GM18517 (cell line): ENCODE results near the gene S1PR2.
"Not testable (repeated sequence)": the region's sequence is repeated elsewhere in the genome, so short reads cannot be mapped to it uniquely, and the experiment has no call there.

Experiments used
- ATAC-seq: cut with Tn5 transposase; IDR thresholded peaks from one replicate; pipeline ENCODE4 v1.9.1; 2021; ENCODE audit warnings: mild to moderate bottlenecking, moderate library complexity; ENCODE audit not compliant: unreplicated experiment

The S1PR2 gene

DNA sequence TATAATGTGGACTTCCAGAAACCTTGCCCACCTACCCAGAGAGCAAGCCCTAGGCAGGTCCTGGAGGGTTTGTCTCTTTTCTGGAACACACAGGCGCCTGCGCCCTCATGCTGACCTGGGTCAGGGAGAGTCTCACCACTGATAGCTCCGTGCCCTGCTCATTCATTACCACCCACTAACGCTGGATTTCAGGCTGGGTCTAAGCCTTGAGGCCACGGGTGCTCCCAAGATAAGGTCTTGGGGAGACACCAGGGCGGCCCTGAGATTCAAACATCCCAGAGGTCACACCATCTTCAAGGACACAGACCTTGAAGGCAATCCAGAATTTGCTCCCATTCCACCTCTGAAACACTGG is 5.1 kb downstream of the S1PR2 start:
- ATAC-seq, result no peak

- ATAC-seq, result no peak
These were observed 6.8 kb downstream of the S1PR2 start for GRCh38 chr19:10224337-10224736.

- no peak for ATAC-seq
These were observed 7.5 kb downstream of the S1PR2 start for GRCh38 chr19:10223488-10224213.

- ATAC-seq, result no peak
These were observed 8.8 kb downstream of the S1PR2 start for GRCh38 chr19:10222201-10222890.

DNA sequence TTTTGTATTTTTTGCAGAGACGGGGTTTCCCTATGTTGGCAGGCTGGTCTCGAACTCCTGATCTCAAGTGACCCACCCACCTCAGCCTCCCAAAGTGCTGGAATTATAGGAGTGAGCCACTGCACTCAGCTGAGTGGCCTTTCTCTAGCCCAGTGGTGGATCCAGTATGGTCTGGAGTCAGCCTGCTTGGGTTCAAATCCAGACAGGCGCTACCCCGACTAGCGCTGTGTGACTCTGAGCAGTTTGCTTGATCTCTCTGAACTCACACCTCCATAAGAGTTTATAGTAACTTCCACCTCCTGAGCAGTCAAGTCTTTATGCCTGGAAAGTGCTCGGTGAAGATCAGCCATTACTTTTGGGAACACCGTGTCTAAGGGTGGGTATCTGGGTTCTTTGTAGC is 10.4 kb downstream of the S1PR2 start:
- no peak for ATAC-seq

GRCh38 chr19:10219678-10220077 is 11.5 kb downstream of the S1PR2 start:
- peak; percentile 64 for ATAC-seq

- no peak for ATAC-seq
These were observed 14.0 kb downstream of the S1PR2 start for GRCh38 chr19:10217085-10217484.

DNA sequence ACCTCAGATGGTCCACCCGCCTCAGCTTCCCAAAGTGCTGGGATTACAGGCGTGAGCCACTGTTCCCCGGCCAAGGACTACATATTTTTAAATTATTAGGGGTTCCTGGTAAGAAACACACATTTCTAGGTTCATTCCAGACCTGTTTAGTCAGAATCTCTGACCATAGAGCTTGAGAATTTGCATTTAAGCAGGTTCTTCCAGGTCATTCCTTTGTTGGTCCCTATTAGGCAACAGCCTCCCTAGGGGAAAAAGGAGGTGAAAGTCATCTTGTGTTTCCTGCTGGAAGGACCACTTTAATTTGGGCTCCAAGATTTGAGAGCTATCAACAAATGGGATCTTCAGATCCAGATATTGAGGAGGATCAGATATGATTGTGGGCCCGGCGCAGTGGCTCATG is 16.3 kb downstream of the S1PR2 start:
- no peak for ATAC-seq

GRCh38 chr19:10211691-10212090 is 19.4 kb downstream of the S1PR2 start:
- ATAC-seq, result no peak

DNA sequence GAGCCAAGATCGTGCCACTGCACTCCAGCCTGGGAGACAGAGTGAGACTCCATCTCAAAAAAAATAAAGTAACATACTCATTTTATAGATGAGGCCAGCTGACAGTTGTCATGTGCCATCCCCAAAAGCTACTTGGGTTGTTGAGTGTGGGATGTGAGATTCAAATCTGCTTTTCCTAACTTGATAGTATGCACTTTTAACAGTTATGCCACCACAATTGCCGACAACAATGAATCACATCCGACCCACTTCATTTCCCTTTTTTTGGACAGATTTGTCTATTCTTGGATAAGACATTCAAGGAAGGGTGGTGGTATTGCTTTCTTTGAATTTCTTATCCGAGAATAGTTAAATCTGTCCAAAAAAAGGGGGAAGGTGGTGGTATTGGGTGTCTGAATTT is 20.1 kb downstream of the S1PR2 start:
- ATAC-seq, result no peak

DNA sequence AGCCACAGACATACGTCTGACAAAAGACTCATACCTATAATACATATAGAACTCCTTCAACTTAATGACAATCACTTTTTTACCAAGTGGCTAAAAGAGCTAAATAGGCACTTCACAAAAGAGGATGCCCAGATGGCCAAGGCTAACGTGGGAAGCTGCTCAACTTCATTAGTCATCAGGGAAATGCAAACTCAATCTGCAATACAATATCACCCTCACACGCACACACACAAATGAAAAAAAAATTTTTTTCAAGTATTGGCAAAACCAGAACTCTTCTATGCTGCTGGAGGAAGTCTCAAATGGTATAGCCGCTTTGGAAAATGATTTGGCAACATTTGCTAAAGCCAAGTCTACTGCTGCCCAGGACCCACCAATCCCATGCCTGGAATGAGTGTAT is 21.8 kb downstream of the S1PR2 start:
- no peak for ATAC-seq

DNA sequence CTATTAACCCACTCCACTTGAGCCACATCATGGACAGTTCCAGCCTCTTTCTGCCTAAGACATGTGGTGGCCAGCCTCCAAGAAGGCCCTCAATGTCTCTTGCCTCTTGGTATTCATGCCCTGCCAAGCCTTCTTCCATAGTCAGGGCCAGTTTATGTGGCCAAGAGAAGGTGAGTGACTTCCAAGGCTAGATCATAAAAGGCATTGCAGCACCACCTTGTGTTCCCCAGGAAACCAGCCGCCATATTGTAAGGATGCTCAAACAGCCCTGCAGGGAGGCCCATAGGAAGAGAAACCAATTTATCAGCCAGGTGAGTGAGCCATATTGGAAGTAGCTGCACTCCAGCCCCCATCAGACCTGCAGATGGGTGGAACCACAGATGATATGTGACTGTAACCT is 24.1 kb downstream of the S1PR2 start:
- no peak for ATAC-seq

DNA sequence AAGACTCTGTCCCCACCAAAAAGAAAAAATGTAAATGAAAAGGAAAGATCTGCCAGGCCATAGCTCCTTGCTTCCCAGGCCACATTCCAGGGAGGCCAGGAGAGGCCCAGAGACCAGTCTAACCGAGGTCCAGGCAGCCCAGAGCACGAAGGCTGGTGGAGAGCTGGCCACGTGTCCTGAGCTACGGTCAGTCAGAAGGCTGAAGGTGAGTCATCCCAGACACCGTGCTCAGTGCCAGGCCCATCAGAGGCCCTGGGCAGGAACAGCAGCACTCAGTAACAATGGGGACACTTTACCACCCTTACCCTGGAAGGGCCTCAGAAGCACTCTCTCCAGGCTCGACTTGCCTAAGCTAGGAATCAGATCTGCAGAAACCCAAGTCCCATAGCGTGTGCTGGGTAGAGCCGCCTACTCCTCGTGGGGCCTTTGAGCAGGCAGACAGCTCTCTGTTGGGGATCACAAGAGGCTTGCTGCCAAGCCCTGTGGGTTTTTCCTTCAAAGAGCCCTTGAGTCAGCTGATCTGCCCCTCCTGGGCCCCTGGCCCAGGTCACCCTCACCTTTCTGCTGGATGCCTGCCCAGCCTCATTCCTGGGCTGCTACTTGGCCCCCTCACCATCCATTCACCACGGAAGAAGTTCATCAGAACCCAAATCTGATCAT is 24.8 kb downstream of the S1PR2 start:
- ATAC-seq, result no peak

GRCh38 chr19:10205636-10206035 is 25.5 kb downstream of the S1PR2 start:
- no peak for ATAC-seq

- ATAC-seq, result no peak
These were observed 27.4 kb downstream of the S1PR2 start for GRCh38 chr19:10203686-10204085.

DNA sequence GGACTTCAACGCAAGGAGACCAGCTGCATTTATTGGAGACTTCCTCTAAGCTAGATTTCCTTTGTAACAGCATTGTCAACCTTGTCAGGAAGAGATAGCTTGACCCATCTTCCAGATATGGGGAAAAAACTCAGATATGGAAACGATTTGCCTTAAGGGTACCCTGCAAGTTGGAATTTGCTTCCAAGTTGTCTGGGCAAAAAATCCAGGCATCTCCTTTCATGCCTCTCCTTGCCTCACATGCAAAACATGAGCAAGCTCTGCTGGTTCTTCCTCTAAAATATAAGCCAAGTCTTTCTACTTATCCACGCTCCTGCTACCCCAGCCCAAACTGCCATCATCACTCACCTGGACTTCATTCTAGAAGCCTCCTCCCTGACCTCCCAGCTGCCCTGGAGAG is 30.0 kb downstream of the S1PR2 start:
- ATAC-seq, result no peak

DNA sequence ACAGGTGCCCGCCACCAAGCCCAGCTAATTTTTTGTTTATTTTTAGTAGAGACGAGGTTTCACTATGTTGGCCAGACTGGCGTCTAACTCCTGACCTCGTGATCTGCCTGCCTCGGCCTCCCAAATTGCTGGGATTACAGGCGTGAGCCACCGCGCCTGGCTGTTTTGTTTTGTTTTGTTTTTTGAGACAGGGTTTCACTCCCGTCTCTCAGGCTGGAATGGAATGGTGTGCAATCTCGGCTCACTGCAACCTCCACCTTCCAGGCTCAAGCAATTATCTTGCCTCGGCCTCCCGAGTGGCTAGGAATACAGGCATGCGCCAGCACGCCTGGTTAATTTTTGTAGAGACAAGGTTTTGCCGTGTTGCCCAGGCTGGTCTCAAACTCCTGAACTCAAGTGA is 31.0 kb downstream of the S1PR2 start:
- ATAC-seq, result not testable (repeated sequence)

GRCh38 chr19:10198889-10199644 is 32.1 kb downstream of the S1PR2 start:
- not testable (repeated sequence) for ATAC-seq

- ATAC-seq, result no peak
These were observed 36.0 kb downstream of the S1PR2 start for GRCh38 chr19:10195199-10195519.

DNA sequence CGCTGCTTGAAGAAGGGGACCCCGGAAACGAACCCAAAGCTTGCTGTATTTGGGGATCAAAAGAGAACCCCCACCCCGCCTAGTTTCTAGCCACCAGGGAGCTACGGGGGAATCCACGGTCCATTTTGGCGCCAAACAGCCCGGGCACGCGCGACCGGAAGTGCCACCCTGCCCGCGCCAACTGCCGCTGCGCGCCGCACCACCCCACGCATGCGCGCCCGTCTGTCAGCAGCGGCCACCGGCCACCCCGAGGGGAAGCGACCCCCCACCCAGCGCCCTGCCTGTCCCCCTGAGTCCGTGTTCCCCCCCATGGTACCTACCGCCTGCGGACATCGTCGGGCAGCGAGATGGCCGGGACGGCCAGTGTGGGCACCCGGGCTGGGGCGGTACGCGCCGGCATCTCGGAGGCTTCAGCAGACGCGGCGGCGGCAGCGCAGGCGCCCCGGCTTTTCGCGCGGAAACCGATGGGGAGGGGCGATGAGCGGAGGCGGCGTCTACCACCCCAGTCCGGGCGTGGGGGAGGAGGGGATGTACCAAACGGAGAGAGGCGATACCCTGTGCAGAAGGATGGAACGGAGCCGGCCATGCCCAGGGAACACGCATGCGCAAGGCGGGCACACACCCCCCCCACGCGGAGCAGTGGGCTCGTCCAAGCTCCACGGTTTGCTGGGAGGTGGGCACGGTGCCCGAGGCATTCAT is 36.5 kb downstream of the S1PR2 start, which contains the start of gene DNMT1:
TSS of gene DNMT1 (minus strand) at position 454 of the 699 bp plus-strand sequence. CDS start at position 400, 54 bp downstream.
- peak; percentile 82 for ATAC-seq
